HCT116 (cell line): Measurements from ENCODE around the gene PSMA7.

Source experiments
- ATF3 ChIP-seq: IDR thresholded peaks from 2 replicates; pipeline ENCODE4 v1.6.1; 2012
- CTCF ChIP-seq, 3 experiments: fragments of 200-600 bp in 1 of 3; sonication (generic) in 1 of 3; IDR thresholded peaks in 2 of 3; conservative IDR thresholded peaks in 1 of 3; 2 replicates each; pipeline ENCODE4 v1.5.1; 2012 to 2017; ENCODE audit warnings: low read depth in 2 of 3, low read length in 2 of 3, antibody characterized with exemption in 1 of 3, borderline replicate concordance in 1 of 3, control low read depth in 1 of 3, mild to moderate bottlenecking in 1 of 3, mixed read lengths in 1 of 3, mixed run types in 1 of 3, moderate library complexity in 1 of 3; ENCODE audit not compliant: insufficient read depth in 1 of 3
- POLR2A ChIP-seq: IDR thresholded peaks from 2 replicates; pipeline ENCODE4 v1.7.0; 2011; ENCODE audit warnings: borderline replicate concordance; ENCODE audit not compliant: insufficient read depth, insufficient read length; ENCODE audit errors: extremely low read depth
- SRF ChIP-seq: IDR thresholded peaks from 2 replicates; pipeline ENCODE4 v1.6.1; 2012; ENCODE audit warnings: low read depth

- TF ChIP-seq SRF, result no peak
- TF ChIP-seq CTCF (IDR thresholded peaks at IDR 0.05 in 2 of 3, conservative IDR thresholded peaks at IDR 0.05 in 1 of 3; ENCODE audit: borderline replicate concordance in 1 of 3, insufficient read depth in 1 of 3, low read depth in 2 of 3, low read length in 2 of 3), result no peak
- no peak for TF ChIP-seq POLR2A
- TF ChIP-seq ATF3, result no peak
These were observed 25.8 kb upstream of the PSMA7 start for GRCh38 chr20:62168890-62169435.
